Measurements from ENCODE around the gene DSTN.

DNA sequence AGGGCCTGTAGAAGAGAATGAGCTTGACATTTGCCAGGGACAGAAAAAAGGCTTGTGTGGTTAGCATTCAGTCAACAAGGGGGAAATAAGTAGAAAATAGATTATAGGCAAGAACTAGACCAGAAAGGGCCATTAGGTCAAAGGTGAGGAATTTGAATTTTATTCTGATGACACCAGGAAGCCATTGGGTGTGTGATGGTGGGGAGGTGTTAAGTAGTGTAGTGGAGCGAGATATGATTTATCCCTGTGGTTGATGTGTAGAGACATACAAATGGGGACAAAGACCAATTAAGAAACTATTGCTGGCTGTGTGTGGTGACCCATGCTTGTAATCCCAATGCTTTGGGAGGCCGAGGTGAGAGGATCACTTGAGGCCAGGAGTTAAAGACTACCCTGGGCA, 11.0 kb downstream of the DSTN start:
- TF ChIP-seq, protein P1, sequence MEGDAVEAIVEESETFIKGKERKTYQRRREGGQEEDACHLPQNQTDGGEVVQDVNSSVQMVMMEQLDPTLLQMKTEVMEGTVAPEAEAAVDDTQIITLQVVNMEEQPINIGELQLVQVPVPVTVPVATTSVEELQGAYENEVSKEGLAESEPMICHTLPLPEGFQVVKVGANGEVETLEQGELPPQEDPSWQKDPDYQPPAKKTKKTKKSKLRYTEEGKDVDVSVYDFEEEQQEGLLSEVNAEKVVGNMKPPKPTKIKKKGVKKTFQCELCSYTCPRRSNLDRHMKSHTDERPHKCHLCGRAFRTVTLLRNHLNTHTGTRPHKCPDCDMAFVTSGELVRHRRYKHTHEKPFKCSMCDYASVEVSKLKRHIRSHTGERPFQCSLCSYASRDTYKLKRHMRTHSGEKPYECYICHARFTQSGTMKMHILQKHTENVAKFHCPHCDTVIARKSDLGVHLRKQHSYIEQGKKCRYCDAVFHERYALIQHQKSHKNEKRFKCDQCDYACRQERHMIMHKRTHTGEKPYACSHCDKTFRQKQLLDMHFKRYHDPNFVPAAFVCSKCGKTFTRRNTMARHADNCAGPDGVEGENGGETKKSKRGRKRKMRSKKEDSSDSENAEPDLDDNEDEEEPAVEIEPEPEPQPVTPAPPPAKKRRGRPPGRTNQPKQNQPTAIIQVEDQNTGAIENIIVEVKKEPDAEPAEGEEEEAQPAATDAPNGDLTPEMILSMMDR (IDR thresholded peaks at IDR 0.05 in 2 of 3, conservative IDR thresholded peaks at IDR 0.05 in 1 of 3; ENCODE audit: insufficient read depth in 2 of 3, low read depth in 1 of 3, low read length in 3 of 3): no peak
- TF ChIP-seq TAF1 (IDR thresholded peaks at IDR 0.05; ENCODE audit: control insufficient read depth, extremely low read depth, insufficient read depth, low read length, severe bottlenecking): no peak
